AG09319 (cell line): ENCODE data around the gene DUSP9.
"Not testable (repeated sequence)": the region's sequence is repeated elsewhere in the genome, so short reads cannot be mapped to it uniquely, and the experiment has no call there.

Experiments
- DNase-seq: peaks from one replicate; pipeline ENCODE4 v3.0.0-alpha.2; 2010; ENCODE audit warnings: low read depth; ENCODE audit errors: extremely low read depth
- TF ChIP-seq, protein P1 (sequence below): IDR thresholded peaks from 2 replicates; pipeline ENCODE4 v1.5.1; 2011; ENCODE audit warnings: low read depth, mild to moderate bottlenecking, inconsistent platforms, low read length, moderate library complexity

The DUSP9 gene

DNA sequence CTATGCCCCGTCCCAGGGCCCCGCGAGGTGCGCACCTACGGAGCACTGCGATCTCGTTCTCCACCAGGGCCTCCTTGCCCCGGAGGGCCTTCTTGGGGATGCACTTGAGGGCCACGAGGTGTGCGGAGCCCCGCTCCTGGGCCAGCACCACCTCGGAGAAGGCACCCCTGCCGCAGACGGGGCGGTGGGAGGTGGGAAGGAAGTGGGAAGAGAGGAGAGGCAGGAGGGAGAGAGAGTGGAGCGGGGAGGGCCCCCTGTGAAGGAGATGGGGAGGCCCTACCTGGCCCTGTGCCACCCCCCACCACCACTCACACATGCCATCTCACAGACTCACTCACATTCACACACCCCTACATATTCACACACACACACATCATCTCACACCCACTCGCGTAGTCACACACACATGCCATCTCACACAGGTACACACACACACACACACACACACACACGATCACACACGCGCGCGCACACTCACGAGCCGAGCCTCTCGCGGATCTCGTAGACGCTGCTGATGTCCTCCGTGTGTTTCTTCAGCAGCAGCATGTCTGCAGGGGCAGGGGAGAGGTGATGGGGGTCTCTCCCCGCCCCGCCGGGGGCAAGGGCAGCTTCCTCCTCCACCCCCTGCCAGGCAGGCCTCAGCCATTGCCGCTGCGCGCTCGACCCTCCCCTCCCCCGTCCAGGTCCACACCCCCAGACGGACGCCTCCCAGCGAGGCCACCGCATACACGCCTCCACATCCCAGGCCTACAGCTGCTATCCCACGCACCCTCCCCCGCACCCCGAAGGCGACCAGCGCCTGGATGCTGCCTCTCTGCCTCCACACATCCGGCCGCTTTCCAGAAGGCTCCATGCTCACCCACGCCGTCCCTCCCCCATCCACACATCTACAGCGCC lies 25.8 kb downstream of the DUSP9 start:
- DNase-seq: no peak
- TF ChIP-seq, protein P1, sequence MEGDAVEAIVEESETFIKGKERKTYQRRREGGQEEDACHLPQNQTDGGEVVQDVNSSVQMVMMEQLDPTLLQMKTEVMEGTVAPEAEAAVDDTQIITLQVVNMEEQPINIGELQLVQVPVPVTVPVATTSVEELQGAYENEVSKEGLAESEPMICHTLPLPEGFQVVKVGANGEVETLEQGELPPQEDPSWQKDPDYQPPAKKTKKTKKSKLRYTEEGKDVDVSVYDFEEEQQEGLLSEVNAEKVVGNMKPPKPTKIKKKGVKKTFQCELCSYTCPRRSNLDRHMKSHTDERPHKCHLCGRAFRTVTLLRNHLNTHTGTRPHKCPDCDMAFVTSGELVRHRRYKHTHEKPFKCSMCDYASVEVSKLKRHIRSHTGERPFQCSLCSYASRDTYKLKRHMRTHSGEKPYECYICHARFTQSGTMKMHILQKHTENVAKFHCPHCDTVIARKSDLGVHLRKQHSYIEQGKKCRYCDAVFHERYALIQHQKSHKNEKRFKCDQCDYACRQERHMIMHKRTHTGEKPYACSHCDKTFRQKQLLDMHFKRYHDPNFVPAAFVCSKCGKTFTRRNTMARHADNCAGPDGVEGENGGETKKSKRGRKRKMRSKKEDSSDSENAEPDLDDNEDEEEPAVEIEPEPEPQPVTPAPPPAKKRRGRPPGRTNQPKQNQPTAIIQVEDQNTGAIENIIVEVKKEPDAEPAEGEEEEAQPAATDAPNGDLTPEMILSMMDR: no peak

DNA sequence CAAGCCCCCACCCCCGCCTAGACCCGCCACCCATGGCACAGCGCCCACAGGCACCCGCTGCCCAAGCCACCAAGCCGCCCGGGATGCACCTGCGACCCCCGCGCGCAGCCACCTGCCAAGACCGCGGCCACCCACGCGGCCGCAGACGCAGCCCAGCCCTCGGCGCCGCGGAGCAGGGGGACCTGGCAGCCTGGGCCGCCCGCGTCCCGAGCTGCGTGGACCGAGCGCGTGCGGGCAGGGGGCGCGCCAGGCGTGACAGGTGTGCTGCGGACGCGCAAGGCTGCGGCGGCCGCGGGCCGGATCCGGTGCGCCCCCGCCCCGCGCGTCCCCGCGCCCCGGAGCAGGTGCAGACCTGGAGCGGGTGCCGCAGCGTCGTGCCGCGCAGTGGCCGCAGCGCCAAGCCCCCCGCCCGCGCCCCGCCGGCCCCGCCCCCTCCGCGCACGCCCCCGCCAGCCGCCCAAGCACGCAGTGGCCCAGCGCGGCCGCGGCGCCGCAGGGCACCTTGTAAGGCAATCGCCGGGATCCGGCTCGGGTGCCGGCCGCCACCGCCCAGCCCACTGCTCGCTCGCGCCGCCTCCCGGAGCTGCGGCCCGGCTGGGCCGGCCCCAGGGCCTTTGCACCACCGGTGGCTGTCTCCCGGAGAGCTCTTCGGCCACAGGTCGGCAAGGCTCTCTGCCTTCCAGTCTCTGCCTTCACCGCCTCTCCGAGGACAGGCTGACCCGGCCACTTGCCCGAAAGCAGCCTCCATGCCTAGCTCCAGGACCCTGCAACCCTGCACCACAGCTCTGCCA lies 26.6 kb downstream of the DUSP9 start, which contains the start of gene PNCK:
Gene PNCK, minus strand, starts transcription at position 386 of the 791 bp plus-strand sequence. CDS start 737 bp downstream, outside the sequence.
- TF ChIP-seq, protein P1: no peak
- DNase-seq: no peak

DNA sequence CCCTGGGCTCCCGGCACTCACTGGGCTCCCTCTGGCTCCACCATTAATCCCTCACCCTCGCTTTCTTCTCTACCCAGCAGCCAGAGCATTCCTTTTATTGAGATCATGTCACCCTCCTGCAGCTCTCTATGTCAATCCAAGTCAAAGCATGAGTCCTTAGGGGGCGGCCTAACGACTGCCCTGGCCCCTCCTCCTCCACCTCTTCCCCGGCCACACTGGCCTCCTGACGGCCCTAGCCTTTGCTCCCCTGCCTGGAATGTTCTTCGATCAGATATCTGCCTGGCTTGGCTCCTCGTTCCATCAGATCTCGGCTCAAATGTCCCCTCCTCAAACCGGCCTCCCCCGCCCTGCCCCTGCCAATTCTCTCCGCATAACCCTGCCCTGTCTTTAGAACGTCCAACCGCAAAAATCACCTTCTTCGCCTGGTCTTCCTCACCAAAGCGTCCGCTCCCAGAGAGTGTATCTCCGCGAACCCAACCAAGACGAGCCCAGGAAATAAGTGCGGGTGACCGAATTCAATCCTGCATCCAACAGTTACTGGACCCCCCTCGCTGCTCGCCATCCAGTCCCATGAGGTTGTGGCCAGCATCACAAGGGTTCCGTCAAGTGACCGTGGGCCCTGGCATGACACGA lies 27.3 kb downstream of the DUSP9 start:
- DNase-seq: no peak
- TF ChIP-seq, protein P1: no peak

DNA sequence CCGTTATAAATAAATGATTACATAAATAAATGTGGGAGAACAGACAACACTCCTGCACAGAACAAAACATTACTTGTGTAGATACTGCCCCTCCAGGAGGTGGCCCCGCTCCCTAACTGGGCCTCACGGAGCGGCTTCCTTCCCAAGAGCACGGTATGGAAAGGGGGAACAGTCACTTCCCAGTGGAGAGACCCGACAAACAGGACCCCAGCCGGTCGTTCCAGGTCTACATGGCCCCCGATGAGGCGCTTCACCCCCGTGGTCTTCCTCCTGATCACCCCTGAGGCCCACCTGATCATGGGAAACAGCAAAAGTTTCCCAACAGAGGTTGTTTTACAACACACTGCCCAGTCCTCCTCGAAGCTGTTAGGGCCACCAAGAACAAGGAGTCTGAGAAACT lies 34.2 kb downstream of the DUSP9 start:
- no peak for DNase-seq
- TF ChIP-seq, protein P1: no peak

DNA sequence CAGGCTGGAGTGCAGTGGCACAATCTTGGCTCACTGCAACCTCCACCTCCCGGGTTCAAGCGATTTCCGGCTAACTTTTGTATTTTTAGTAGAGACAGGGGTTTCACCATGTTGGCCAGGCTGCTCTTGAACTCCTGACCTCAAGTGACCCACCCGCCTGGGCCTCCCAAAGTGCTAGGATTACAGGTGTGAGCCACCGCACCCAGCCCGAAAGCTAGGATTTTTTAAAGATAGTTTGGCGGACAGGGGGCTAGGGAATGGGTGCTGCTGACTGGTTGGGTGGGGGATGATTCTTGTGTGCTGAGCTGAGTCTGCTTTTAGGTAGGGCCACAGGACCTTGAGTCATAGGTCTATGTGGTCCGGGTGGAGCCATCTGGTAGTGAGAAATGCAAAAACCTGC lies 36.5 kb downstream of the DUSP9 start:
- DNase-seq: not testable (repeated sequence)

DNA sequence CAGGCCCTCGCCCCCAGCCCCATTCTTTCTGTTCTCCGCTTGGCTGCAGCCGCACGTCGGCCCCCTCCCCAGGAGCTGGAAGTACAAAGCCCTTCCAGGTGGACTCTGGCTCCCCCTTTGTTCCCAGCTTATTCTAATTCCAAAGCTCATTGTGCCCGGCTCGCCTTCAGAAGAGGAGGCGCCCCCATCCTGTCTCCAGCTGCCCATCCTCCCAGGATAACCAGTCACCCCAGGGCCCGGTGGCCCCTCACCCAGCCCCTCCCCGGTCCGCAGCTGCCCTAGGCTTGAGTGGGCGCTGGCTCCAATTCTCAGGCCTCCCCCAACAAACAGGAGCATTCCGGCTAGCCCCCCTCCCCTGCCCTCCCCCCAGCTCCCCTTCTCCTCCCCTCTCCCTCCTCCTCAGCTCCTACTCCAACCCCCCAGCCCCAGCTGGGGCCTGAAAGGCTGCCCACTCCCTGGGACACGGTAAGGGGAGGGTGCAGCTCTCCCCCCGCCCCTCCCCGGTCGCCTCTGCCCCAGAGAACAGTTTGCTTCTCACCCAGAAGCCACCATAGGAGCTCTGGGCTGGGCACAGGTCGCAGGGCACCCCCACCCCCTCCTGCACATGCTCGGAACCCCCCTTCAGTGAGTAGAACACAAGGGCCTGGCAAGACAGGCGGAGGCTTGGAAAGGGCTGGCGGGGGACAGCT lies 37.6 kb downstream of the DUSP9 start:
- TF ChIP-seq, protein P1: no peak
- DNase-seq: no peak

DNA sequence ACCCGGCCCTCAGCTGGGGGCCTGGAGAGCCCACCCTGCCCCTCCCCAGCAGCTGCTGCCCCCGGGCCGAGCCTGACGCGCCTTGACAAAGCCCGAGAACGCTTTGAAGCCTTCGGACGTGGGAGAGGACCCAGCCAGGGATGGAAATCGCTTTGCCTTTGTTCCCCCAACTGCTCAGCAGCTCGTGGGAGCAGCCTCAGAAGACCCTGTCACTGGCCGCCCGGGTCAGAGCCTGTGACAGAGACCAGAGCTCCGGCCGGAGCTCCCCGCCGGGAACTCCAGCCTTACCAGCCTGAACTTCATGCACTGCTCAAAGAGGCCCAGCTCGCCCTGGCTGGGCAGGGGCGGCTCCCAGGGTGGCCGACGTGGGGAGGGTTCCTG lies 38.1 kb downstream of the DUSP9 start:
- TF ChIP-seq, protein P1: no peak
- DNase-seq: no peak
